IMR-90 (cell line): ENCODE measurements around the gene NRIP3. TPM values are rescaled to one million over a fixed set of nuclear protein-coding genes. Genes with fewer than 3 reads are reported as not detected.

Experiments
- ATAC-seq: fragments of 200-7000 bp; cut with Tn5 transposase; 2 replicates; pipeline ENCODE4 v1.9.1; 2020; ENCODE audit warnings: low read depth, mild to moderate bottlenecking, moderate library complexity
- BruUV-seq: library from RNA; stranded (reverse); fragments of 400-500 nt; replicated peaks from 2 replicates; lab custom pipeline; 2021; lab: Mats Ljungman, UMichigan
- CTCF ChIA-PET: fragments of 300-600 bp; formaldehyde crosslinking; extraction: SDS; loops from one replicate; lab custom pipeline; 2021; ENCODE audit warnings: antibody characterized with exemption; lab: Yijun Ruan, JAX
- POLR2A ChIA-PET: fragments of 300-600 bp; sonication (Branson Sonifier 250); formaldehyde crosslinking; loops from one replicate; lab custom pipeline; 2022; ENCODE audit warnings: antibody characterized with exemption; ENCODE audit not compliant: unreplicated experiment; lab: Charles Lee
- DNase-seq: peaks from one replicate; pipeline ENCODE4 v3.0.0; 2013
- H2AFZ ChIP-seq: replicated peaks from 2 replicates; pipeline ENCODE3; 2013; ENCODE audit warnings: low read length, mild to moderate bottlenecking; ENCODE audit not compliant: poor library complexity
- H2AK5ac ChIP-seq: 2 replicates; pipeline ENCODE4 v1.6.1; 2013; ENCODE audit warnings: low read depth, low read length, inconsistent platforms
- H2AK9ac ChIP-seq: replicated peaks from 2 replicates; pipeline ENCODE3; 2013; ENCODE audit warnings: mild to moderate bottlenecking, low read depth, low read length, moderate library complexity; ENCODE audit not compliant: poor library complexity
- H2BK120ac ChIP-seq: 2 replicates; pipeline ENCODE4 v1.6.1; 2013; ENCODE audit warnings: low read depth, low read length, inconsistent platforms
- H2BK15ac ChIP-seq: 3 replicates; pipeline ENCODE4 v1.6.1; 2013; ENCODE audit warnings: low read depth, low read length, inconsistent platforms
- H2BK20ac ChIP-seq: 2 replicates; pipeline ENCODE4 v1.6.1; 2013; ENCODE audit warnings: low read depth, mild to moderate bottlenecking, inconsistent platforms, low read length, moderate library complexity
- H2BK5ac ChIP-seq: 2 replicates; pipeline ENCODE4 v1.6.1; 2013; ENCODE audit warnings: mild to moderate bottlenecking, low read depth, low read length, inconsistent platforms; ENCODE audit not compliant: poor library complexity, severe bottlenecking
- H3K14ac ChIP-seq: replicated peaks from 2 replicates; pipeline ENCODE4 v1.6.1; 2013; ENCODE audit warnings: low read depth, low read length, inconsistent platforms
- H3K18ac ChIP-seq: 2 replicates; pipeline ENCODE4 v1.6.1; 2013; ENCODE audit warnings: low read depth, low read length, control low read depth
- H3K23ac ChIP-seq: 2 replicates; pipeline ENCODE4 v1.6.1; 2013; ENCODE audit warnings: low read depth, low read length, inconsistent platforms
- H3K27ac ChIP-seq: 2 replicates; pipeline ENCODE4 v1.5.1; 2013; ENCODE audit warnings: mild to moderate bottlenecking, control low read depth, low read length; ENCODE audit not compliant: insufficient read depth
- H3K27me3 ChIP-seq: 2 replicates; pipeline ENCODE4 v1.6.1; 2013; ENCODE audit warnings: low read length; ENCODE audit not compliant: control insufficient read depth, insufficient read depth
- H3K36me3 ChIP-seq: 2 replicates; pipeline ENCODE4 v1.6.1; 2013; ENCODE audit warnings: low read length, mixed read lengths; ENCODE audit not compliant: control insufficient read depth, insufficient read depth
- H3K4ac ChIP-seq: 2 replicates; pipeline ENCODE4 v1.6.1; 2013; ENCODE audit warnings: low read depth, low read length, inconsistent platforms
- H3K4me1 ChIP-seq: 2 replicates; pipeline ENCODE4 v1.6.1; 2013; ENCODE audit warnings: low read length, mixed read lengths; ENCODE audit not compliant: control insufficient read depth, insufficient read depth
- H3K4me2 ChIP-seq: 2 replicates; pipeline ENCODE4 v1.6.1; 2013; ENCODE audit warnings: low read depth, mild to moderate bottlenecking, control low read depth, low read length, moderate library complexity
- H3K4me3 ChIP-seq: 2 replicates; pipeline ENCODE4 v1.5.1; 2013; ENCODE audit warnings: low read depth, mild to moderate bottlenecking, control low read depth, low read length, moderate library complexity; ENCODE audit not compliant: insufficient read depth
- H3K56ac ChIP-seq: 2 replicates; pipeline ENCODE4 v1.6.1; 2013; ENCODE audit warnings: low read length, inconsistent platforms; ENCODE audit not compliant: insufficient read depth; ENCODE audit errors: extremely low read depth
- H3K79me1 ChIP-seq, 2 experiments: 2 replicates each; pipeline ENCODE4 v1.6.1; 2013; ENCODE audit warnings: low read length in 2 of 2, inconsistent platforms in 1 of 2, low read depth in 1 of 2
- H3K9ac ChIP-seq: 2 replicates; pipeline ENCODE4 v1.6.1; 2013; ENCODE audit warnings: low read depth, low read length, control low read depth
- H3K9me1 ChIP-seq: 2 replicates; pipeline ENCODE4 v1.6.1; 2013; ENCODE audit warnings: low read length, inconsistent platforms; ENCODE audit not compliant: insufficient read depth
- H3K9me3 ChIP-seq: 2 replicates; pipeline ENCODE4 v1.6.1; 2013; ENCODE audit warnings: low read length; ENCODE audit not compliant: control insufficient read depth, insufficient read depth
- H4K20me1 ChIP-seq: 2 replicates; pipeline ENCODE4 v1.6.1; 2013; ENCODE audit warnings: low read length, inconsistent platforms; ENCODE audit not compliant: insufficient read depth
- H4K5ac ChIP-seq: 2 replicates; pipeline ENCODE4 v1.6.1; 2013; ENCODE audit warnings: mild to moderate bottlenecking, low read depth, low read length, control low read depth
- H4K8ac ChIP-seq, 2 experiments: 2 replicates each; pipeline ENCODE4 v1.6.1; 2013; ENCODE audit warnings: low read depth in 2 of 2, low read length in 2 of 2, control low read depth in 1 of 2, inconsistent platforms in 1 of 2
- H4K91ac ChIP-seq: 2 replicates; pipeline ENCODE4 v1.6.1; 2013; ENCODE audit warnings: low read depth, low read length, inconsistent platforms; ENCODE audit not compliant: insufficient read depth
- BHLHE40 ChIP-seq: fragments of 150-350 bp; IDR thresholded peaks from 2 replicates; pipeline ENCODE4 v1.6.1; 2016; ENCODE audit warnings: mild to moderate bottlenecking, low read depth, low read length
- CEBPB ChIP-seq: IDR thresholded peaks from 2 replicates; pipeline ENCODE4 v1.6.1; 2012; ENCODE audit warnings: low read depth, low read length, improper control_type of control experiment
- CHD1 ChIP-seq: IDR thresholded peaks from 2 replicates; pipeline ENCODE4 v1.6.1; 2012; ENCODE audit warnings: low read depth, low read length, improper control_type of control experiment
- CTCF ChIP-seq: conservative IDR thresholded peaks from 2 replicates; pipeline ENCODE4 v1.5.1; 2012; ENCODE audit warnings: mild to moderate bottlenecking, low read depth, low read length, improper control_type of control experiment
- ELK1 ChIP-seq: fragments of 150-350 bp; IDR thresholded peaks from 2 replicates; pipeline ENCODE4 v1.6.1; 2016; ENCODE audit warnings: low read depth, mild to moderate bottlenecking, low read length, moderate library complexity, borderline replicate concordance
- FOS ChIP-seq: fragments of 150-350 bp; IDR thresholded peaks from 2 replicates; pipeline ENCODE4 v1.6.1; 2016; ENCODE audit warnings: low read depth, low read length
- MAFK ChIP-seq: IDR thresholded peaks from 2 replicates; pipeline ENCODE4 v1.6.1; 2012; ENCODE audit warnings: low read depth, low read length, improper control_type of control experiment
- MAZ ChIP-seq: IDR thresholded peaks from 2 replicates; pipeline ENCODE4 v1.6.1; 2012; ENCODE audit warnings: low read depth, mild to moderate bottlenecking, low read length, improper control_type of control experiment, moderate library complexity, borderline replicate concordance
- MXI1 ChIP-seq: IDR thresholded peaks from 2 replicates; pipeline ENCODE4 v1.6.1; 2012; ENCODE audit warnings: low read depth, mild to moderate bottlenecking, low read length, moderate library complexity, borderline replicate concordance
- NFE2L2 ChIP-seq: fragments of 150-350 bp; IDR thresholded peaks from 2 replicates; pipeline ENCODE4 v1.6.1; 2016; ENCODE audit warnings: low read depth, mild to moderate bottlenecking, low read length
- POLR2A ChIP-seq: IDR thresholded peaks from 2 replicates; pipeline ENCODE4 v1.6.1; 2012; ENCODE audit warnings: mild to moderate bottlenecking, low read depth, low read length
- RAD21 ChIP-seq: IDR thresholded peaks from 2 replicates; pipeline ENCODE4 v1.6.1; 2012; ENCODE audit warnings: low read length, improper control_type of control experiment
- RCOR1 ChIP-seq: IDR thresholded peaks from 2 replicates; pipeline ENCODE4 v1.6.1; 2012; ENCODE audit warnings: mild to moderate bottlenecking, low read length, improper control_type of control experiment; ENCODE audit not compliant: insufficient replicate concordance
- RFX5 ChIP-seq: IDR thresholded peaks from 2 replicates; pipeline ENCODE4 v1.8.0; 2012; ENCODE audit warnings: low read depth, mild to moderate bottlenecking, low read length, moderate library complexity
- SMC3 ChIP-seq: fragments of 150-350 bp; IDR thresholded peaks from 2 replicates; pipeline ENCODE4 v1.6.1; 2016; ENCODE audit warnings: low read depth, mild to moderate bottlenecking, antibody characterized with exemption, low read length, moderate library complexity
- USF2 ChIP-seq: fragments of 150-350 bp; IDR thresholded peaks from 2 replicates; pipeline ENCODE4 v1.6.1; 2017; ENCODE audit warnings: mild to moderate bottlenecking, antibody characterized with exemption, low read length, low read depth
- WGBS, 2 experiments: methylation state at CpG; one replicate each; pipeline versions ENCODE4 v1.1.5 to v1.1.7; 2013; ENCODE audit warnings: missing lambda C conversion rate in 2 of 2; ENCODE audit not compliant: insufficient read length in 1 of 2; ENCODE audit errors: extremely low coverage in 2 of 2; 5-methylcytosine and 5-hydroxymethylcytosine counted together
- dilution Hi-C: fragments of 300-500 bp; cut with HindIII; formaldehyde crosslinking; loops from one replicate; pipeline ENCODE4 v1.14.3; 2018; ENCODE audit warnings: low sequenced_read_pairs; ENCODE audit not compliant: unreplicated experiment
- in situ Hi-C: fragments of 300-500 bp; cut with MboI; formaldehyde crosslinking; loops from 3 replicates; pipeline ENCODE4 v1.14.3; 2019; ENCODE audit warnings: low sequenced_read_pairs, inconsistent platforms, mixed read lengths
- intact Hi-C: fragments of 100-400 bp; cut with micrococcal nuclease; formaldehyde crosslinking; loops from 2 replicates; pipeline ENCODE4 v1.10.0; 2022
- polyA plus RNA-seq, 3 experiments: library from polyadenylated mRNA; depleted of rRNA; stranded (reverse); fragments of >200 nt; gene quantifications; 2 replicates each; pipeline ENCODE4 v1.2.3, GENCODE V29; 2012; ENCODE audit warnings: low replicate concordance in 1 of 3
- total RNA-seq: library from RNA; depleted of rRNA; stranded (reverse); fragments of >200 nt; gene quantifications from 2 replicates; pipeline ENCODE4 v1.2.3, GENCODE V29; 2012

The NRIP3 gene
- total and polyA plus RNA-seq, 2 of the 4 experiments (the other 2 are of a cell fraction): 11.5 to 43.6 TPM

- Histone ChIP-seq H4K20me1 (no peaks in the 10 kb centered on the region), H3K18ac (no peak overlapping the region), H3K36me3 (no peaks in the 10 kb centered on the region), H4K5ac (no peak overlapping the region), H2AK5ac (peak overlapping the region; percentile 51; the same call in 1 of the 2 replicates), H3K9ac (no peak overlapping the region), H3K79me1 (no peaks in the 10 kb centered on the region), H2AFZ (no peak overlapping the region), H3K9me3 (no peaks in the 10 kb centered on the region), H2BK120ac (no peak overlapping the region), H2AK9ac (no peak overlapping the region), H3K4ac (no peak overlapping the region), H3K14ac (no peak overlapping the region), H3K4me1 (peaks cover 8% of the 10 kb centered on the region), H2BK5ac (no peak overlapping the region), H3K4me2 (no peak overlapping the region), H2BK20ac (no peak overlapping the region), H3K23ac (no peak overlapping the region), H2BK15ac (no peak overlapping the region), H3K4me3 (no peak overlapping the region), H4K91ac (no peak overlapping the region), H3K56ac (no peak overlapping the region), H3K27ac (no peak overlapping the region), H3K27me3 (no peaks in the 10 kb centered on the region), H4K8ac (no peak overlapping the region), H3K9me1 (0 out of 2 replicates have a peak, but pooled peaks cover 5% of the 10 kb centered on the region)
- DNase-seq: no peak
- WGBS, 2 experiments: 80% methylated on average over 2 of the region's 10 CpGs; no CpG with 5 or more reads in 1 of the 2 experiments
- ATAC-seq: no peak
- BruUV-seq: no TSS peak
- no peak for TF ChIP-seq RFX5
- TF ChIP-seq SMC3: no peak
- TF ChIP-seq POLR2A: no peak
- no peak for TF ChIP-seq CHD1
- TF ChIP-seq NFE2L2: no peak
- no peak for TF ChIP-seq CEBPB
- TF ChIP-seq BHLHE40: no peak
- no peak for TF ChIP-seq ELK1
- no peak for TF ChIP-seq MAZ
- TF ChIP-seq MXI1: no peak
- no peak for TF ChIP-seq USF2
- TF ChIP-seq RAD21: no peak
- no peak for TF ChIP-seq RCOR1
- TF ChIP-seq FOS: no peak
- no peak for TF ChIP-seq MAFK
- no peak for TF ChIP-seq CTCF
- ChIA-PET CTCF (no interaction called here), POLR2A (no interaction called here)
- dilution Hi-C loops: no loop called here
- intact Hi-C loops: no loop called here
- in situ Hi-C loops: no loop called here
Observed at GRCh38 chr11:8937159-8937558, 66.6 kb downstream of the NRIP3 start.
